PFSK-1 (cell line): ENCODE data around the gene PNLIPRP2.

ENCODE experiments used
- FOXP2 ChIP-seq: optimal IDR thresholded peaks from 2 replicates; pipeline ENCODE3; 2011; ENCODE audit warnings: borderline replicate concordance, control low read depth, inconsistent platforms; ENCODE audit not compliant: insufficient read depth; ENCODE audit errors: extremely low read length, extremely low read depth
- POLR2AphosphoS5 ChIP-seq: IDR thresholded peaks from 2 replicates; pipeline ENCODE4 v1.6.1; 2012; ENCODE audit warnings: low read depth, mild to moderate bottlenecking, control low read depth, low read length, moderate library complexity
- SIN3A ChIP-seq: IDR thresholded peaks from 2 replicates; pipeline ENCODE4 v1.6.1; 2012; ENCODE audit warnings: mild to moderate bottlenecking, low read length, moderate library complexity, borderline replicate concordance; ENCODE audit not compliant: insufficient read depth
- TAF1 ChIP-seq: IDR thresholded peaks from 2 replicates; pipeline ENCODE4 v1.6.1; 2012; ENCODE audit warnings: low read length, control low read depth, borderline replicate concordance; ENCODE audit not compliant: insufficient read depth
- TF ChIP-seq, protein P1 (sequence below), 2 experiments: IDR thresholded peaks; 2 replicates each; pipeline versions ENCODE4 v1.6.1 to v1.8.0; 2011 to 2012; ENCODE audit warnings: low read depth in 2 of 2, low read length in 2 of 2, control low read depth in 1 of 2, inconsistent platforms in 1 of 2, mild to moderate bottlenecking in 1 of 2, moderate library complexity in 1 of 2; ENCODE audit not compliant: insufficient read depth in 1 of 2

Gene PNLIPRP2

DNA sequence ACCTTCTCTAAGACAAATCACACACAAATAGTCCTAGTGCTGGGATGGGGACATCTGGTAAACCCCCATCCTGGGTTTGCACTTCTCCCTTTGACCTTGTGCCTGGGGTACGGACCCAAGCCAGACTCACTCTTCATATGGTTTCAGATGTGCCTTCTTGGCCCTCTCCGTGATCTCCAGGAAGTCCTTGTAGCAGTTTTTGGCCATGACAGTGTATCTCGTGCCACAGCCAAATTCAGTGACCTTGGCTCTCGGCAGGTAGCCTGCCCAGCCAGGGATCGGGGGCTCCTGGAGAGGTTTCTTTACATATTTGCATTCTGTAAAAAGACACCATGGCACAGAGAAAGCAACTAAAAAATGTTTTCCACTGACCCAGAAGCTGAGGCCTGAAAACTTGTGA is 43.9 kb downstream of the PNLIPRP2 start:
- TF ChIP-seq FOXP2 (no peak), TAF1 (no peak)
- TF ChIP-seq, protein P1, sequence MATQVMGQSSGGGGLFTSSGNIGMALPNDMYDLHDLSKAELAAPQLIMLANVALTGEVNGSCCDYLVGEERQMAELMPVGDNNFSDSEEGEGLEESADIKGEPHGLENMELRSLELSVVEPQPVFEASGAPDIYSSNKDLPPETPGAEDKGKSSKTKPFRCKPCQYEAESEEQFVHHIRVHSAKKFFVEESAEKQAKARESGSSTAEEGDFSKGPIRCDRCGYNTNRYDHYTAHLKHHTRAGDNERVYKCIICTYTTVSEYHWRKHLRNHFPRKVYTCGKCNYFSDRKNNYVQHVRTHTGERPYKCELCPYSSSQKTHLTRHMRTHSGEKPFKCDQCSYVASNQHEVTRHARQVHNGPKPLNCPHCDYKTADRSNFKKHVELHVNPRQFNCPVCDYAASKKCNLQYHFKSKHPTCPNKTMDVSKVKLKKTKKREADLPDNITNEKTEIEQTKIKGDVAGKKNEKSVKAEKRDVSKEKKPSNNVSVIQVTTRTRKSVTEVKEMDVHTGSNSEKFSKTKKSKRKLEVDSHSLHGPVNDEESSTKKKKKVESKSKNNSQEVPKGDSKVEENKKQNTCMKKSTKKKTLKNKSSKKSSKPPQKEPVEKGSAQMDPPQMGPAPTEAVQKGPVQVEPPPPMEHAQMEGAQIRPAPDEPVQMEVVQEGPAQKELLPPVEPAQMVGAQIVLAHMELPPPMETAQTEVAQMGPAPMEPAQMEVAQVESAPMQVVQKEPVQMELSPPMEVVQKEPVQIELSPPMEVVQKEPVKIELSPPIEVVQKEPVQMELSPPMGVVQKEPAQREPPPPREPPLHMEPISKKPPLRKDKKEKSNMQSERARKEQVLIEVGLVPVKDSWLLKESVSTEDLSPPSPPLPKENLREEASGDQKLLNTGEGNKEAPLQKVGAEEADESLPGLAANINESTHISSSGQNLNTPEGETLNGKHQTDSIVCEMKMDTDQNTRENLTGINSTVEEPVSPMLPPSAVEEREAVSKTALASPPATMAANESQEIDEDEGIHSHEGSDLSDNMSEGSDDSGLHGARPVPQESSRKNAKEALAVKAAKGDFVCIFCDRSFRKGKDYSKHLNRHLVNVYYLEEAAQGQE (IDR thresholded peaks at IDR 0.05; ENCODE audit: insufficient read depth in 1 of 2, low read depth in 2 of 2, low read length in 2 of 2): no peak

DNA sequence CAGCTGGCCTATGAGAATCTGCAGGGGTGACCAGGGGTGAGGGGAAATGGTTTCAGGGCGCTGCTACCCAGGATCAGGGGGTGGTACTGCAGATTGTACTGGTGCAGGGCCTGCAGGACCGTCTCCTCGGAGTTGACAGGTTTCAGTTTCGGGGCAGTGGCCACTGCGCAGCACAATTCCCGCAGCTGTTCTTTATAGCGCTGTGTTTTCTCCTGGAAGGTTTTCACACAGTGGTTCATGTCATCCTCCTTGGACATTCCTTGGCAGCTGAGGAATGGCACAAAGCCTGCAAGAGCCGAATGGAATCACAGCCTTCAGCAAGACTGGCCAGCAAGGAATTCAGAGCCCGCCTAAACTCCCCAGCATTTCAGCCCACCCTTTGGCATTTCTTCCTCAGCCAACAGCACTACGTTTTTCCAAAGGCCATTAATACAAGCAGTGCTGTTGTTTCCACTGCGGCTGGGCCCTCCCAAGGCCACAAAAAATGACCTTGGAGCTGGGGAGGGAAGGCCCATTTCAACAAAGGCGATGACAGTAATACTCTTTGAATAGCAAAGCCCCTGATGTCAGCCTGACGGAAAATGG is 44.9 kb downstream of the PNLIPRP2 start:
- TF ChIP-seq FOXP2: no peak
- TF ChIP-seq POLR2AphosphoS5: no peak
- no peak for TF ChIP-seq SIN3A

DNA sequence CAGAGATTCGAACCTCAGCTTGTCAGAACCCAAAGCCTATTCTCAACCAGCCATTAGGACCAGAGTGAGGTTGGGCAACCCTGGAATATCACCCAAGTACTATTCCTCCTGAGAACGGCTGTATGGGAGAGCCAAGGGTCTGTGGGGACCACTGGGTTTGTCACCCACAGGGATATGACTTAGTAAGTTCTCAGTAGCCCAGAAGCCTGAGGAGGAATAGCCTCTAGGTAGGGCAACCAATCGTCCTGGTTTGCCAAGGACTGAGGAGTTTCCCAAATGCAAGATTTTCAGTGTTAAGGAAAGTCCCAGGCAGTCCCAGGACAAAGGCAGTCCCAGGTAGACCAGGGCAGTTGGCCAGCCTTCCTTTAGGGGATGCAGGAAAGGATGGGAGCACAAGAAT is 46.7 kb downstream of the PNLIPRP2 start:
- TF ChIP-seq SIN3A (no peak), TAF1 (no peak), POLR2AphosphoS5 (no peak), FOXP2 (no peak)
- TF ChIP-seq, protein P1 (IDR thresholded peaks at IDR 0.05; ENCODE audit: insufficient read depth in 1 of 2, low read depth in 2 of 2, low read length in 2 of 2): no peak

DNA sequence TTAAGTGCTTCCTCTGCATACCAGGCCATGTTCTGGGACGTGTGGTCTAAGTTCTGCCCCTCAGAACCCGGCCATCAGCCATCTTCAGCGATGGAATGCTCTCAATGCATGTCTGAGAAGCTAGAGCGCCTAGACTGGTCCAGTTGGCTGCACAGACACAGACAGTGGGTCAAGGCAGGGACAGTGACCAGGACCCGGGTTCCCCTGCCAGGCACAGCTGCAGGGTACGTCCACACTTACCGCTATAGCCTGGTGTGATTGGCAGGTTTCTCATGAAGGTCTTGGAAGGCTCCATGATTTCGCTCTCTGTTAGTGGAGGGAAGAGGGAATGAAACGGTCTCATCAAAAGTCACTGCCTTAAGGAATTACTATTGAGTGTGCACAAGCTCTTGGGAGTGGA is 47.3 kb downstream of the PNLIPRP2 start:
- TF ChIP-seq, protein P1 (IDR thresholded peaks at IDR 0.05; ENCODE audit: insufficient read depth in 1 of 2, low read depth in 2 of 2, low read length in 2 of 2): no peak
- no peak for TF ChIP-seq SIN3A
- TF ChIP-seq POLR2AphosphoS5: no peak
- TF ChIP-seq TAF1: no peak
- TF ChIP-seq FOXP2: no peak

DNA sequence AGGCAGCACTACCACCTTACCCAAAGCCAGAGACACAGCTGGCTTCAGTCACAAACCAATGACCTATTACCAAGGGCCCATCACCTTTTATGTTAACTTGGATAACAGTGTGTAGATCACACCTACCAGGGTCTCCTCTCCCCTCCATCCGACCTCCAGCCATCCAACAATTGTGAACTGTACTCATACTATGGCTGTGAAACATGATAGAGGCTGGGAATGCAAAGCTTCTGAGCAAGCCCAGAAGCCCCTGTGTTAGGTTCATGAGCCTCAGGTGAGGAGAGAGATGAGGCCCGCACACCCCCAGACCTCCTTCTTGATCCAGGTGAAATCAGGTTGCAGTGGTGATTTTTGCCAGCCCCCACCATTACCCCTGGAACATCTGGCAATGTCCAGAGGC is 47.7 kb downstream of the PNLIPRP2 start:
- TF ChIP-seq SIN3A (no peak), POLR2AphosphoS5 (no peak), FOXP2 (no peak), TAF1 (no peak)
- TF ChIP-seq, protein P1 (IDR thresholded peaks at IDR 0.05; ENCODE audit: insufficient read depth in 1 of 2, low read depth in 2 of 2, low read length in 2 of 2): no peak
